GM06990 (cell line): ENCODE data around the gene ZNF546.

Source experiments
- DNase-seq: peaks from one replicate; pipeline ENCODE4 v3.0.0-alpha.2; 2011; ENCODE audit not compliant: insufficient read length; ENCODE audit errors: extremely low read depth
- H3K27me3 ChIP-seq: replicated peaks from 2 replicates; pipeline ENCODE4 v1.6.0; 2011; ENCODE audit warnings: low read length; ENCODE audit not compliant: control insufficient read depth, insufficient read depth
- H3K36me3 ChIP-seq: 2 replicates; pipeline ENCODE4 v1.5.1; 2011; ENCODE audit warnings: low read length; ENCODE audit not compliant: control insufficient read depth, insufficient read depth
- H3K4me3 ChIP-seq: replicated peaks from 2 replicates; pipeline ENCODE4 v1.5.1; 2011; ENCODE audit warnings: low read depth, mild to moderate bottlenecking, control low read depth, low read length
- CTCF ChIP-seq: IDR thresholded peaks from 2 replicates; pipeline ENCODE4 v1.5.1; 2011; ENCODE audit warnings: low read length, control low read depth, mild to moderate bottlenecking, inconsistent platforms; ENCODE audit not compliant: insufficient read depth, poor library complexity, severe bottlenecking

Gene ZNF546

DNA sequence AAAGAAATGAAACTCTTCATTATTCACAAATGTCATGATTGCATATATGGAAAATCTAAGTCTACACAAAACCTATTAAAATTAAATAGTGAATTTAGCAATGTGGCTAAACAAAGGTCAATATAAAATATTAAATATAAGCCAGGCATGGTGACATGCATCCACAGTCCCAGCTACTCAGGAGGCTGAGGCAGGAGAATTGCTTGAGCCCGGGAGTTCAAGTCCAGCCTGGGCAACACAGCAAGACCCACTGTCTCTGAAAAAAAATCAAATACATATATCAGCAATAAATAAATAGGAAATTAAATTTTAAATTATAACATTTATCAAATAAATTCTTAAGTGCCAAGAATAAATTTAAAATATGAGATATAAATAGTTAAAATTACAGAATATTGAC lies 14.0 kb upstream of the ZNF546 start:
- TF ChIP-seq CTCF = no peak
- H3K4me3 ChIP-seq = no peak overlapping the region
- DNase-seq = no peak
- H3K36me3 ChIP-seq = peaks cover 25% of the 10 kb centered on the region
- no peaks in the 10 kb centered on the region for H3K27me3 ChIP-seq

DNA sequence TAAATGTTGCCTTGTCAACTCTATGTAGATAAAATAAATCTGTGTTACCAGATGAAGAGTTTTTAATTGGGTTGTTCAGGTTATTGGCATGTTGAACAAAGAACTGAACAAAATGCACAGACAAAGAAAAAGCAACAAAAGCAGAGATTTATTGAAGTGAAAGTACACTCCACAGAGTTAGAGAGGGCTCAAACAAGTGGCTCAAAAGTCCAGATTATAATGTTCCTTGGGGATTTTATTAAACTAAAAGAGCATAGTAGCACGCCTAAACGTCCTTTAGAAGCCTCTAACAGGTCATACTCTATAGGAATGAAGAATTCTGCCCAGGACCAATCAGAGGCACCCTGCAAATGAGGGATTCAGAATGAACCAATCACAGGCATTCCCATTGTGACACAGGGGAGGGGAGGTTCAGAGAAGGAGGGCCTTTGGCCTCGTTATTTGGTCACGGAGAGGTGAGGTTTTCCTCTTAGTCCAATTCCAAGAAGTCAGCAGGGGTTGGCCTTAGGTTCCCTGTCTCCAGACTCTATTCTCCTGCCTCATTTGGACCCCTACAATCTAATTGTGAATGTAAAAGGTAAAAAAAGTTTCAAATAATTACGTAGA lies 13.1 kb upstream of the ZNF546 start:
- no peak for DNase-seq
- Histone ChIP-seq H3K27me3 (no peaks in the 10 kb centered on the region), H3K36me3 (peaks cover 17% of the 10 kb centered on the region), H3K4me3 (no peak overlapping the region)
- no peak for TF ChIP-seq CTCF

- H3K4me3 ChIP-seq = no peak overlapping the region
- H3K36me3 ChIP-seq = no peaks in the 10 kb centered on the region; the same call in 1 of the 2 replicates
- DNase-seq = no peak
- H3K27me3 ChIP-seq = no peaks in the 10 kb centered on the region
- no peak for TF ChIP-seq CTCF
Measured at GRCh38 chr19:39986643-39987042, 10.2 kb upstream of the ZNF546 start.

GRCh38 chr19:39987167-39987566 lies 9.7 kb upstream of the ZNF546 start:
- no peak for DNase-seq
- TF ChIP-seq CTCF = no peak

GRCh38 chr19:39987596-39987995 lies 9.3 kb upstream of the ZNF546 start:
- H3K4me3 ChIP-seq = no peak overlapping the region
- DNase-seq = no peak
- no peak for TF ChIP-seq CTCF
- no peaks in the 10 kb centered on the region for H3K27me3 ChIP-seq
- no peaks in the 10 kb centered on the region for H3K36me3 ChIP-seq

More at GRCh38 chr19:39987167-39987566, 9.7 kb upstream of the ZNF546 start:
- H3K4me3 ChIP-seq = no peak overlapping the region
- H3K36me3 ChIP-seq = no peaks in the 10 kb centered on the region
- H3K27me3 ChIP-seq = no peaks in the 10 kb centered on the region

DNA sequence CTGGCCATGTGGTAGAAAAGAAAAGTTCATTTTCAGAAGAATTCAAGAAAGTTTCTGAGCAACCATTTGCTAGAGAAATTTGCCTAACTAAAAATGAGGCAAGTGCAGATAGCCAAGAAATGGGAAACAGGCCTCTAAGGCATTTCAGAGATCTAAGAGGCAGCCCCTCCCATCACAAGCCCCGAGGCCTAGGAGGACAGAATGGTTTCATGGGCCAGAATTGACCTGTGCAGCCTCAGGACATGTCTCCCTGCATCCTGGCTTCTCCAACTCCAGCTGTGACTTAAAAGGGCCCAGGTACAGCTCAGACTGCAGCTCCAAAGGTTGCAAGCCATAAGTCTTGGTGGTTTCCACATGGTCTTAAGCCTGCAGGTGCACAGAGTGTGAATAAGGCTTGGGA lies 3.3 kb upstream of the ZNF546 start:
- Histone ChIP-seq H3K27me3 (no peaks in the 10 kb centered on the region), H3K4me3 (no peak overlapping the region), H3K36me3 (no peaks in the 10 kb centered on the region)
- DNase-seq = no peak
- no peak for TF ChIP-seq CTCF
